Natural killer cell (primary cell): ENCODE data around the gene ANXA2. TPM values are rescaled to one million over a fixed set of nuclear protein-coding genes. Genes with fewer than 3 reads are reported as not detected.

Experiments
- ATAC-seq, 3 donors: fragments of 150-1000 bp in 2 of 3; fragments of 200-7000 bp in 1 of 3; cut with Tn5 transposase; 1 replicate in 1 of 3; 2 replicates in 2 of 3; pipeline ENCODE4 v1.10.0; 2021; ENCODE audit warnings: mild to moderate bottlenecking in 2 of 3, moderate library complexity in 2 of 3
- DNase-seq, 2 donors: peaks; one replicate each; pipeline versions ENCODE4 v3.0.0 to v3.0.0-alpha.2; 2013 to 2021; ENCODE audit warnings: mixed read lengths in 1 of 2
- H3K27ac ChIP-seq: one replicate; pipeline ENCODE4 v1.5.1; 2013; ENCODE audit warnings: mild to moderate bottlenecking, low read length
- H3K27me3 ChIP-seq: one replicate; pipeline ENCODE4 v1.6.1; 2013; ENCODE audit warnings: low read length; ENCODE audit not compliant: control insufficient read depth, insufficient read depth
- H3K36me3 ChIP-seq: one replicate; pipeline ENCODE4 v1.6.1; 2013; ENCODE audit warnings: low read length; ENCODE audit not compliant: control insufficient read depth, insufficient read depth
- H3K4me1 ChIP-seq: one replicate; pipeline ENCODE4 v1.6.1; 2013; ENCODE audit warnings: low read length; ENCODE audit not compliant: control insufficient read depth, insufficient read depth
- H3K4me3 ChIP-seq: one replicate; pipeline ENCODE4 v1.5.1; 2013; ENCODE audit warnings: low read length
- H3K9me3 ChIP-seq: one replicate; pipeline ENCODE4 v1.6.1; 2013; ENCODE audit warnings: low read length; ENCODE audit not compliant: control insufficient read depth, insufficient read depth
- H3K27ac Mint-ChIP-seq, 2 donors: one replicate each; pipeline ENCODE4 v1.8.0; 2022; ENCODE audit warnings: mild to moderate bottlenecking in 2 of 2, mixed read lengths in 2 of 2, moderate library complexity in 1 of 2
- H3K27me3 Mint-ChIP-seq, 2 donors: one replicate each; pipeline ENCODE4 v1.8.0; 2022; ENCODE audit warnings: low read depth in 2 of 2, mixed read lengths in 2 of 2
- H3K36me3 Mint-ChIP-seq: one replicate; pipeline ENCODE4 v1.8.0; 2022; ENCODE audit warnings: mixed read lengths
- H3K4me1 Mint-ChIP-seq, 2 donors: one replicate each; pipeline ENCODE4 v1.8.0; 2022; ENCODE audit warnings: mixed read lengths in 2 of 2
- H3K4me3 Mint-ChIP-seq: one replicate; pipeline ENCODE4 v1.8.0; 2022; ENCODE audit warnings: mild to moderate bottlenecking, moderate library complexity, mixed read lengths
- H3K9me3 Mint-ChIP-seq, 2 donors: one replicate each; pipeline ENCODE4 v1.8.0; 2022; ENCODE audit warnings: mixed read lengths in 2 of 2
- WGBS: methylation state at CpG from one replicate; pipeline ENCODE4 v1.1.7; 2013; ENCODE audit warnings: missing lambda C conversion rate; ENCODE audit not compliant: insufficient coverage; 5-methylcytosine and 5-hydroxymethylcytosine counted together
- intact Hi-C: fragments of 100-400 bp; cut with micrococcal nuclease; formaldehyde crosslinking; loops from one replicate; pipeline ENCODE4 v1.14.2; 2022
- total RNA-seq, 4 donors: library from RNA; stranded (reverse); fragments of 120-200 nt in 1 of 4; gene quantifications; one replicate each; pipeline versions ENCODE4 v1.2.3 to v1.2.4, GENCODE V29; 2013 to 2022
- TF ChIP-seq, protein P1 (sequence below): fragments of 200-600 bp; IDR thresholded peaks from one replicate; pipeline ENCODE4 v1.8.0; 2022; ENCODE audit warnings: antibody characterized with exemption

Gene ANXA2
- total RNA-seq, 3 donors from 2014 or later (not counting 1 experiment from before 2014, with no cell fraction given), result 132 to 230 (median 155) TPM

DNA sequence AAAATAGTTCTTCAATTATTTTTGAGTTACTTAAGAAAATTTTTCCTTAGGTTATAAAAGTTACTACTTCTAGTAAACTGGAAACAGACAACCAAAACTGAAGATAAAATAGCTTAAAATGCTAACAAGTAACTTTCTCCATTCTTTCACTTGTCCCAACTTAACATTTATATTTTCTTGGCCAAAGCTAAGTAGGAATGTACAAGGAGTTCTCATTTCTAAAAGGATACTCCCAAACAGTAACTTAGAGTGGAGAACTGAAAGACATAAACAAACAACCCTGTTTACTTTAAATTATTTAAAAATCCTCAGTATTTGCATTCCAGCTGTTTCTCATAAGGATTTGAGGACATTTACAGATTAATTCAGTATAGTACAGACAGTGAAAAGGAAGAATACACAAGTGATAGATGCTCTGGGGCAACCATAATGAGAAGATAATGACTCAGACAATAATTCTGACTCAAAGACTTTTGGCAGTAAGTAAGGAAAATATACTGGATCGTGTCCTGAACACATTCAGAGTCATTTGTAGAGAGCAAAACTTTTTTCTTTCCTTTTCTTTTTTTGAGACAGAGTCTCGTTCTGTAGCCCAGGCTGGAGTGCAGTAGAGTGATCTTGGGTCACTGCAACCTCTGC, 29.2 kb upstream of the ANXA2 start:
- Histone ChIP-seq H3K4me1 (no peaks in the 10 kb centered on the region), H3K27ac (no peak overlapping the region), H3K9me3 (no peaks in the 10 kb centered on the region), H3K36me3 (peaks cover 19% of the 10 kb centered on the region), H3K4me3 (no peak overlapping the region), H3K27me3 (no peaks in the 10 kb centered on the region)
- Mint-ChIP-seq H3K9me3 (no peaks in the 10 kb centered on the region), H3K27ac (no peak overlapping the region), H3K36me3 (peaks cover 11% of the 10 kb centered on the region), H3K4me1 (no peaks in the 10 kb centered on the region), H3K27me3 (no peaks in the 10 kb centered on the region), H3K4me3 (no peak overlapping the region)
- DNase-seq (no peak), ATAC-seq (no peak)
- WGBS, result 100% methylated on average over 2 of the region's 2 CpGs
- intact Hi-C loops, result no loop called here
- TF ChIP-seq, protein P1, sequence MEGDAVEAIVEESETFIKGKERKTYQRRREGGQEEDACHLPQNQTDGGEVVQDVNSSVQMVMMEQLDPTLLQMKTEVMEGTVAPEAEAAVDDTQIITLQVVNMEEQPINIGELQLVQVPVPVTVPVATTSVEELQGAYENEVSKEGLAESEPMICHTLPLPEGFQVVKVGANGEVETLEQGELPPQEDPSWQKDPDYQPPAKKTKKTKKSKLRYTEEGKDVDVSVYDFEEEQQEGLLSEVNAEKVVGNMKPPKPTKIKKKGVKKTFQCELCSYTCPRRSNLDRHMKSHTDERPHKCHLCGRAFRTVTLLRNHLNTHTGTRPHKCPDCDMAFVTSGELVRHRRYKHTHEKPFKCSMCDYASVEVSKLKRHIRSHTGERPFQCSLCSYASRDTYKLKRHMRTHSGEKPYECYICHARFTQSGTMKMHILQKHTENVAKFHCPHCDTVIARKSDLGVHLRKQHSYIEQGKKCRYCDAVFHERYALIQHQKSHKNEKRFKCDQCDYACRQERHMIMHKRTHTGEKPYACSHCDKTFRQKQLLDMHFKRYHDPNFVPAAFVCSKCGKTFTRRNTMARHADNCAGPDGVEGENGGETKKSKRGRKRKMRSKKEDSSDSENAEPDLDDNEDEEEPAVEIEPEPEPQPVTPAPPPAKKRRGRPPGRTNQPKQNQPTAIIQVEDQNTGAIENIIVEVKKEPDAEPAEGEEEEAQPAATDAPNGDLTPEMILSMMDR, result no peak

DNA sequence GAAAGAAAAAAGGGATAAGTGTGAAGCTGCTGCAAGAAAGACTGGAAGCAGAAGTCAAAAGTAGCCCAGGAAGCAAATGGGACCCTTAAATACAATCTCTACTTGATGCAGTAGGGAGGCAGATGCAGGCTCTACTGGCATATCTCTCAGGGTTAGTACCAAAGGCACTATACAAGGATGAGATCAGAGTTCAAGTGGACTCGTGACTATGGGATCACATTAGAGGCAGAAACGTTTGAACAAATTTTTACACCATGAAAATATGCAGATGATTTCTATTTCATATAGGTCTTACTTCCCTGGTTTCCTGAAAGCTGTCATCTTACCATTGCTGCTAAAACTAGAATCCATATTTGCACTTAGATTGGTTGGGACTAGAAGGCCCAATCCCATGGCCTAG, 27.7 kb upstream of the ANXA2 start:
- DNase-seq (no peak), ATAC-seq (no peak)
- H3K4me3 Mint-ChIP-seq, result no peak overlapping the region
- TF ChIP-seq, protein P1, result no peak
- no peaks in the 10 kb centered on the region for H3K27me3 ChIP-seq
- no peaks in the 10 kb centered on the region for H3K4me1 Mint-ChIP-seq
- H3K4me1 ChIP-seq, result no peaks in the 10 kb centered on the region
- H3K4me3 ChIP-seq, result no peak overlapping the region
- H3K36me3 Mint-ChIP-seq, result peaks cover 4% of the 10 kb centered on the region
- H3K9me3 Mint-ChIP-seq, result no peaks in the 10 kb centered on the region
- no peaks in the 10 kb centered on the region for H3K9me3 ChIP-seq
- peaks cover 17% of the 10 kb centered on the region for H3K36me3 ChIP-seq
- H3K27ac ChIP-seq, result no peak overlapping the region
- no peaks in the 10 kb centered on the region for H3K27me3 Mint-ChIP-seq
- H3K27ac Mint-ChIP-seq, result no peak overlapping the region
- 98% methylated on average over 2 of the region's 2 CpGs for WGBS
- intact Hi-C loops, result no loop called here

DNA sequence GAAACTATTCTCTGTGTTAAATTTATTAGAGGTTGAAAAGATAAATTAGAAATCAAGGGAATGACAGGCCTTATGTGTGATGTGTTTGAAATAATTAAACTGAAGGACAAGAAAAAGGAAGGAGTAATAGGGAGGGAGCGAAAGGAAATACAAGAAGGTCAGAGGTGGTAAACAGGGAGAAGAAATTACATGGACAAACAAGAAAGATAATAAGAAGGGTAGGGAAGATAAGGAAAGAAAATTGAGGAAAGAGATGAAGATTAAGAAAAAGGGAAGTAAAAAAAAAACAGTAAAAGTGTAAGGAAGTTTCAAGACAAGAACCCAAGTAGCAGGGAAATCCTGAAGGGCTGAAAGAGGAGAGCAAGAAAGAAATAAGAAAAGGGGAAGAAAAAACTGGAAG, 26.2 kb upstream of the ANXA2 start:
- Mint-ChIP-seq H3K9me3 (no peaks in the 10 kb centered on the region), H3K27me3 (no peaks in the 10 kb centered on the region), H3K4me3 (no peak overlapping the region), H3K36me3 (peaks cover 8% of the 10 kb centered on the region), H3K4me1 (no peaks in the 10 kb centered on the region), H3K27ac (no peak overlapping the region)
- 100% methylated on average over 1 of the region's 1 CpG for WGBS
- DNase-seq (no peak), ATAC-seq (no peak)
- TF ChIP-seq, protein P1, result no peak
- Histone ChIP-seq H3K4me1 (no peaks in the 10 kb centered on the region), H3K9me3 (no peaks in the 10 kb centered on the region), H3K27ac (no peak overlapping the region), H3K4me3 (no peak overlapping the region), H3K36me3 (peaks cover 17% of the 10 kb centered on the region), H3K27me3 (no peaks in the 10 kb centered on the region)
- intact Hi-C loops, result no loop called here

DNA sequence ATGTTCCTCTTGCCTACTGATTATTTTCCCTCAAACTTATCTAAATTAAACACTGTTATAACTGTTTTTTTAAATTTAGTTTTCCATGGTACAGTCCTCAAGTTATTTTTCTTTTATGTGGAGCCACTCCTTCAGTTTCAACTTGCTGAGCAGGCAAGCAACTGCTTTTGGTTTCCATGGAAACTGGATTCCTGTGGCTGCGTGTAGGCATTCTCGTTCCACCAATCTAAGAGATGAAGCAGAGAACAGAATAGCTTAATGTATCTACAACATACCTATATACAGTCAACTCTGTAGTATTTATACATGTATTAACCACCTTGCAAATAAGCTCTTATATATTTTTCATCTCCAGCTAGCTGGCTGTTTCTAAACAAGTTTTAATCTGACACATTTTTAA, 25.8 kb upstream of the ANXA2 start:
- ATAC-seq, result no peak
- peaks cover 8% of the 10 kb centered on the region for H3K36me3 Mint-ChIP-seq
- H3K4me3 Mint-ChIP-seq, result no peak overlapping the region
- no peak for DNase-seq
- H3K9me3 Mint-ChIP-seq, result no peaks in the 10 kb centered on the region
- TF ChIP-seq, protein P1, result no peak
- H3K27me3 Mint-ChIP-seq, result no peaks in the 10 kb centered on the region
- Histone ChIP-seq H3K9me3 (no peaks in the 10 kb centered on the region), H3K4me1 (no peaks in the 10 kb centered on the region), H3K36me3 (peaks cover 17% of the 10 kb centered on the region), H3K27ac (no peak overlapping the region), H3K4me3 (no peak overlapping the region), H3K27me3 (no peaks in the 10 kb centered on the region)
- intact Hi-C loops, result no loop called here
- no peak overlapping the region for H3K27ac Mint-ChIP-seq
- 76% methylated on average over 2 of the region's 2 CpGs for WGBS
- no peaks in the 10 kb centered on the region for H3K4me1 Mint-ChIP-seq
